HG02840 (cell line): ENCODE measurements around the gene CDK5R1.
"Not testable (repeated sequence)": the region's sequence is repeated elsewhere in the genome, so short reads cannot be mapped to it uniquely, and the experiment has no call there.

Experiments
- ATAC-seq: cut with Tn5 transposase; IDR thresholded peaks from one replicate; pipeline ENCODE4 v1.9.1; 2021; ENCODE audit warnings: mild to moderate bottlenecking, moderate library complexity, moderate number of reproducible peaks; ENCODE audit not compliant: unreplicated experiment, low FRiP score

Gene CDK5R1

GRCh38 chr17:32513579-32513978 lies 26.8 kb downstream of the CDK5R1 start:
- ATAC-seq = no peak

- no peak for ATAC-seq
These were observed 27.8 kb downstream of the CDK5R1 start for GRCh38 chr17:32514606-32515005.

- no peak for ATAC-seq
These were observed 29.0 kb downstream of the CDK5R1 start for GRCh38 chr17:32515677-32516383.

GRCh38 chr17:32516450-32516849 lies 29.7 kb downstream of the CDK5R1 start:
- ATAC-seq = no peak

- ATAC-seq = no peak
These were observed 30.3 kb downstream of the CDK5R1 start for GRCh38 chr17:32516940-32517701.

- ATAC-seq = no peak
These were observed 31.2 kb downstream of the CDK5R1 start for GRCh38 chr17:32517982-32518381.

GRCh38 chr17:32518646-32519227 lies 31.9 kb downstream of the CDK5R1 start:
- no peak for ATAC-seq

GRCh38 chr17:32519228-32520103 lies 32.7 kb downstream of the CDK5R1 start:
- no peak for ATAC-seq

- ATAC-seq = no peak
These were observed 33.4 kb downstream of the CDK5R1 start for GRCh38 chr17:32520104-32520701.

GRCh38 chr17:32520737-32521404 lies 34.1 kb downstream of the CDK5R1 start:
- ATAC-seq = no peak

GRCh38 chr17:32523017-32523680 lies 36.4 kb downstream of the CDK5R1 start:
- no peak for ATAC-seq

GRCh38 chr17:32523827-32524552 lies 37.2 kb downstream of the CDK5R1 start:
- peak; percentile 40 for ATAC-seq

GRCh38 chr17:32524553-32524880 lies 37.7 kb downstream of the CDK5R1 start:
- not testable (repeated sequence) for ATAC-seq

GRCh38 chr17:32525122-32525521 lies 38.3 kb downstream of the CDK5R1 start:
- no peak for ATAC-seq

GRCh38 chr17:32527146-32527545 lies 40.4 kb downstream of the CDK5R1 start:
- ATAC-seq = no peak

GRCh38 chr17:32528825-32529224 lies 42.0 kb downstream of the CDK5R1 start:
- no peak for ATAC-seq

- no peak for ATAC-seq
These were observed 42.8 kb downstream of the CDK5R1 start for GRCh38 chr17:32529604-32530003.

GRCh38 chr17:32533296-32533695 lies 46.5 kb downstream of the CDK5R1 start:
- ATAC-seq = no peak
